K562 (cell line): Measurements from ENCODE around the gene HNMT. TPM values are rescaled to one million over a fixed set of nuclear protein-coding genes. Genes with fewer than 3 reads are reported as not detected.

Source experiments
- ATF7 ChIP-seq: fragments of 450-650 bp; IDR thresholded peaks from 2 replicates; pipeline ENCODE4 v1.7.1; 2014; ENCODE audit warnings: mild to moderate bottlenecking, moderate library complexity
- DDX20 ChIP-seq: fragments of 450-650 bp; IDR thresholded peaks from 2 replicates; pipeline ENCODE4 v1.6.1; 2016; ENCODE audit warnings: missing genetic modification characterization, low read depth, mild to moderate bottlenecking, missing compliant biosample characterization, moderate library complexity
- EP400 ChIP-seq: fragments of 450-650 bp; IDR thresholded peaks from 2 replicates; pipeline ENCODE4 v1.6.1; 2017; ENCODE audit warnings: antibody characterized with exemption, mild to moderate bottlenecking, moderate library complexity
- KHSRP ChIP-seq: fragments of 450-650 bp; IDR thresholded peaks from 2 replicates; pipeline ENCODE4 v1.6.1; 2017
- MEF2D ChIP-seq: conservative IDR thresholded peaks from 2 replicates; pipeline ENCODE4 v1.6.1; 2016; ENCODE audit warnings: low read depth, missing genetic modification characterization, missing compliant biosample characterization
- MEIS2 ChIP-seq: fragments of 450-650 bp; IDR thresholded peaks from 2 replicates; pipeline ENCODE4 v1.6.1; 2014; ENCODE audit warnings: mild to moderate bottlenecking; ENCODE audit not compliant: partially characterized antibody
- MYNN ChIP-seq, 2 experiments: sonication (generic); formaldehyde crosslinking in 1 of 2; IDR thresholded peaks; 2 replicates each; pipeline versions ENCODE4 v1.5.0 to v1.6.1; 2016 to 2020; ENCODE audit warnings: antibody characterized with exemption in 1 of 2, missing genetic modification reagents in 1 of 2
- NR2C1 ChIP-seq, 2 experiments: fragments of 450-650 bp; IDR thresholded peaks; 2 replicates each; pipeline ENCODE4 v1.6.1; 2017; ENCODE audit warnings: mild to moderate bottlenecking in 2 of 2, antibody characterized with exemption in 1 of 2, inconsistent platforms in 1 of 2, missing compliant biosample characterization in 1 of 2, missing genetic modification characterization in 1 of 2
- RUNX1 ChIP-seq: sonication (generic); IDR thresholded peaks from 2 replicates; pipeline ENCODE4 v1.6.1; 2016; ENCODE audit warnings: antibody characterized with exemption, low read depth
- THRAP3 ChIP-seq: fragments of 450-650 bp; IDR thresholded peaks from 2 replicates; pipeline ENCODE4 v1.6.1; 2016; ENCODE audit warnings: mild to moderate bottlenecking, inconsistent platforms, borderline replicate concordance
- TOE1 ChIP-seq, 2 experiments: fragments of 450-650 bp in 1 of 2; sonication (generic) in 1 of 2; formaldehyde crosslinking in 1 of 2; IDR thresholded peaks; 2 replicates each; pipeline versions ENCODE4 v1.7.1 to v1.8.0; 2016 to 2022; ENCODE audit warnings: borderline replicate concordance in 2 of 2, mild to moderate bottlenecking in 2 of 2, antibody characterized with exemption in 1 of 2, inconsistent platforms in 1 of 2, low read depth in 1 of 2, missing genetic modification reagents in 1 of 2, moderate library complexity in 1 of 2
- ZNF655 ChIP-seq: fragments of 250-450 bp; sonication (Bioruptor Pico); IDR thresholded peaks from 2 replicates; pipeline ENCODE4 v1.5.0; 2021
- polyA plus RNA-seq, 8 experiments: library from polyadenylated mRNA; depleted of rRNA in 4 of 8; stranded (reverse) in 5 of 8; unstranded in 3 of 8; fragments of >200 nt; fragmentation: Nextera tagmentation in 2 of 8; fragmentation: Illumina TruSeq in 1 of 8; extraction: Ambion mirVana in 2 of 8; extraction: Trizol in 1 of 8; gene quantifications; 2 replicates each; pipeline versions ENCODE4 v1.2.1 to v1.2.3, GENCODE V29; 2011 to 2014; ENCODE audit warnings: inconsistent platforms in 1 of 8, missing spikeins in 1 of 8
- total RNA-seq, 7 experiments: library from RNA; depleted of rRNA in 6 of 7; stranded (reverse); fragments of >200 nt in 6 of 7; fragmentation: Illumina TruSeq in 2 of 7; extraction: Trizol in 2 of 7; gene quantifications; 2 replicates each; pipeline versions ENCODE4 v1.2.1 to v1.2.3, GENCODE V29; 2011 to 2021; ENCODE audit warnings: low replicate concordance in 1 of 7
- TF ChIP-seq, protein P1 (sequence below): fragments of 450-650 bp; formaldehyde crosslinking; IDR thresholded peaks from 2 replicates; pipeline ENCODE4 v1.4.0; 2020; ENCODE audit warnings: mild to moderate bottlenecking, moderate library complexity
- TF ChIP-seq, protein P2 (sequence below): fragments of 450-650 bp; IDR thresholded peaks from 2 replicates; pipeline ENCODE4 v1.6.1; 2016; ENCODE audit warnings: borderline replicate concordance
- TF ChIP-seq, protein P3 (sequence below): fragments of 450-650 bp; IDR thresholded peaks from 2 replicates; pipeline ENCODE4 v1.6.1; 2016; ENCODE audit warnings: mild to moderate bottlenecking

The HNMT gene
- total and polyA plus RNA-seq, 9 of the 15 experiments (the other 6 are each of a cell fraction or from before 2014, with no cell fraction given) = 3.1 to 10.9 (median 5.3) TPM

DNA sequence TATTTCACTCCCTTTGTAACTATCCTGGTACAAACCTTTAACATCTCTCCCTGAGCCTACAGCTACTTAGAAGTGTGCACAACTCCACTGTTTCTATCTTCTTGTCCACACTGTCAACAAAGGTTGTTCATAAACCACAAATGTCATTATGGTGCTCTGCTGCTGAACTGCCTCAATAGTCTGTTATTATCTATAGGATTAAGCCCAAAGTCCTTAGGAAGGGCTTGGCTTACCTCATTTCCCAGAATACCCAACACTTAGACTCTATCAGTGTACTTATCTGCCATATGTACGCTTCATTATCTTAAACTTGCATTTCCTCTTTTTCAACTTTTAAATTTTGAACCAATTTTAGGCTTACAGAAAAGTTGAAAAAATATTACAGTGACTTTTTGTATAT, 94.2 kb downstream of the HNMT start (continued):
- peak; percentile 95 for TF ChIP-seq ATF7
- TF ChIP-seq, protein P1, sequence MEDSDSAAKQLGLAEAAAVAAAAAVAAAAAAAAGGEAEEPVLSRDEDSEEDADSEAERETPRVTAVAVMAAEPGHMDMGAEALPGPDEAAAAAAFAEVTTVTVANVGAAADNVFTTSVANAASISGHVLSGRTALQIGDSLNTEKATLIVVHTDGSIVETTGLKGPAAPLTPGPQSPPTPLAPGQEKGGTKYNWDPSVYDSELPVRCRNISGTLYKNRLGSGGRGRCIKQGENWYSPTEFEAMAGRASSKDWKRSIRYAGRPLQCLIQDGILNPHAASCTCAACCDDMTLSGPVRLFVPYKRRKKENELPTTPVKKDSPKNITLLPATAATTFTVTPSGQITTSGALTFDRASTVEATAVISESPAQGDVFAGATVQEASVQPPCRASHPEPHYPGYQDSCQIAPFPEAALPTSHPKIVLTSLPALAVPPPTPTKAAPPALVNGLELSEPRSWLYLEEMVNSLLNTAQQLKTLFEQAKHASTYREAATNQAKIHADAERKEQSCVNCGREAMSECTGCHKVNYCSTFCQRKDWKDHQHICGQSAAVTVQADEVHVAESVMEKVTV (CRISPR knock-in tag) = no peak
- 0 out of 2 replicates have a peak, but pooled peaks have one; percentile 25 for TF ChIP-seq TOE1 (IDR thresholded peaks at IDR 0.05; ENCODE audit: borderline replicate concordance)
- no peak for TF ChIP-seq TOE1 (CRISPR knock-in tag; IDR thresholded peaks at IDR 0.05; ENCODE audit: borderline replicate concordance, low read depth)
- TF ChIP-seq, protein P2, sequence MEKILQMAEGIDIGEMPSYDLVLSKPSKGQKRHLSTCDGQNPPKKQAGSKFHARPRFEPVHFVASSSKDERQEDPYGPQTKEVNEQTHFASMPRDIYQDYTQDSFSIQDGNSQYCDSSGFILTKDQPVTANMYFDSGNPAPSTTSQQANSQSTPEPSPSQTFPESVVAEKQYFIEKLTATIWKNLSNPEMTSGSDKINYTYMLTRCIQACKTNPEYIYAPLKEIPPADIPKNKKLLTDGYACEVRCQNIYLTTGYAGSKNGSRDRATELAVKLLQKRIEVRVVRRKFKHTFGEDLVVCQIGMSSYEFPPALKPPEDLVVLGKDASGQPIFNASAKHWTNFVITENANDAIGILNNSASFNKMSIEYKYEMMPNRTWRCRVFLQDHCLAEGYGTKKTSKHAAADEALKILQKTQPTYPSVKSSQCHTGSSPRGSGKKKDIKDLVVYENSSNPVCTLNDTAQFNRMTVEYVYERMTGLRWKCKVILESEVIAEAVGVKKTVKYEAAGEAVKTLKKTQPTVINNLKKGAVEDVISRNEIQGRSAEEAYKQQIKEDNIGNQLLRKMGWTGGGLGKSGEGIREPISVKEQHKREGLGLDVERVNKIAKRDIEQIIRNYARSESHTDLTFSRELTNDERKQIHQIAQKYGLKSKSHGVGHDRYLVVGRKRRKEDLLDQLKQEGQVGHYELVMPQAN = no peak
- TF ChIP-seq NR2C1 (IDR thresholded peaks at IDR 0.05) = no peak
- peak; percentile 40; the same call in 1 of the 2 replicates for TF ChIP-seq NR2C1 (tag; IDR thresholded peaks at IDR 0.05)
- TF ChIP-seq ZNF655 (CRISPR knock-in tag) = no peak
- peak; percentile 52; the same call in 1 of the 2 replicates for TF ChIP-seq MYNN (IDR thresholded peaks at IDR 0.05)
- no peak for TF ChIP-seq MYNN (CRISPR knock-in tag; IDR thresholded peaks at IDR 0.05)
- no peak for TF ChIP-seq THRAP3
- peak; percentile 68; the same call in 1 of the 2 replicates for TF ChIP-seq KHSRP
- peak; percentile 91 for TF ChIP-seq MEIS2
- peak; percentile 41 for TF ChIP-seq EP400
- peak; percentile 89 for TF ChIP-seq MEF2D (tag)
- TF ChIP-seq DDX20 (tag) = 0 out of 2 replicates have a peak, but pooled peaks have one; percentile 25
- TF ChIP-seq, protein P3, sequence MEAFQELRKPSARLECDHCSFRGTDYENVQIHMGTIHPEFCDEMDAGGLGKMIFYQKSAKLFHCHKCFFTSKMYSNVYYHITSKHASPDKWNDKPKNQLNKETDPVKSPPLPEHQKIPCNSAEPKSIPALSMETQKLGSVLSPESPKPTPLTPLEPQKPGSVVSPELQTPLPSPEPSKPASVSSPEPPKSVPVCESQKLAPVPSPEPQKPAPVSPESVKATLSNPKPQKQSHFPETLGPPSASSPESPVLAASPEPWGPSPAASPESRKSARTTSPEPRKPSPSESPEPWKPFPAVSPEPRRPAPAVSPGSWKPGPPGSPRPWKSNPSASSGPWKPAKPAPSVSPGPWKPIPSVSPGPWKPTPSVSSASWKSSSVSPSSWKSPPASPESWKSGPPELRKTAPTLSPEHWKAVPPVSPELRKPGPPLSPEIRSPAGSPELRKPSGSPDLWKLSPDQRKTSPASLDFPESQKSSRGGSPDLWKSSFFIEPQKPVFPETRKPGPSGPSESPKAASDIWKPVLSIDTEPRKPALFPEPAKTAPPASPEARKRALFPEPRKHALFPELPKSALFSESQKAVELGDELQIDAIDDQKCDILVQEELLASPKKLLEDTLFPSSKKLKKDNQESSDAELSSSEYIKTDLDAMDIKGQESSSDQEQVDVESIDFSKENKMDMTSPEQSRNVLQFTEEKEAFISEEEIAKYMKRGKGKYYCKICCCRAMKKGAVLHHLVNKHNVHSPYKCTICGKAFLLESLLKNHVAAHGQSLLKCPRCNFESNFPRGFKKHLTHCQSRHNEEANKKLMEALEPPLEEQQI = peak; percentile 94
- TF ChIP-seq RUNX1 = peak; percentile 90
